ENCODE data around the gene C1QTNF6.
A peak's percentile ranks its signal among the peaks of the same experiment; 100 is the strongest.
"Not testable (repeated sequence)": the region's sequence is repeated elsewhere in the genome, so short reads cannot be mapped to it uniquely, and the experiment has no call there.

Gene C1QTNF6

DNA sequence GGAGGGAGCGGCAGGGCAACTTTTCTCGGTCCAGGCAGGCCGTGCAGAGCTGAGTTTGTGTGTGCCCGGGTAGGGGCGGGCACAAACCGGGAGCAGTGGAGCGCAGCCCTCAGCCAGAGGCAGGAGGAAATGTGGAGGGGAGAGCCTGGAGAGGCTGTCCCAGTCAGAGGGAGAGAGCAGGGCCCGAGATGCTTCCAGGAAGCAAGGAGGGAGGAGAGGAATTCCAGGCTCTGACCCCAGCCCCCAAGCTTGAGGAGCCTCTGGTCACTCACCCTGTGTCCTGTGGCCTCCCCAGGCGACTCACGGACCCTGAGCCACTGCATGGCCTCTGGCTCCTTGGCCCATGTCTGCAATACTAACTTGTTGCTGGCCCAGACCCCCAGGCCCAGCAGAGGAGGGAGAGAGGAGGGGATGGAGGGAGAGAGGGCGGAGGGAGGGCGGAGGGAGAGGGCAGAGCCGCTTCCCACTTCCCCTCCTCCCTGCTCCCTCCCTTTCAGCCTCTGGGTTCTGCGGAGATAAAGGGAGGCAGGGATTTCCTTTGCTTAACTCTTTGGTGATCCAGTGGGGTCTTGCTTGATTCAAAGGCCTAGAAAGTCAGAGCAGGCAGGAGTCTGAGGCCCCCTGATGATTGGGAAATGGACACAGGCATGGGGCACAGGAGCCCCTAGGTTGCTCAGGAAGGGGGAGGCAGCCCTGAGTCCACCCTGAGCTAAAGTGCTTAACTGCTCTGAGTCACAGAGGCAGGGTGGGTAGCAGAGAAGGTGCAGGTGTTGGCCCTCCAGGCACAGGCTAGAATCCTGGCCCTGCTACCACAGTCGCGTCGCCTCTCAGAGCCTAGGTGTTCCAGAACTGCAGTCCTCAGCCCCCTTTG is at the start of gene C1QTNF6:
Gene C1QTNF6, minus strand, starts transcription at position 357 of the 871 bp plus-strand sequence. Its CDS starts 34 bp downstream, at position 323.
- DNase-seq (ENCODE audit: low read depth): no peak
- TF ChIP-seq CTCF (conservative IDR thresholded peaks at IDR 0.05; ENCODE audit: low read depth, low read length): no peak
- peak within 1 kb of the TSS; percentile 49 for H3K4me3 ChIP-seq (ENCODE audit: low read depth, low read length)

DNA sequence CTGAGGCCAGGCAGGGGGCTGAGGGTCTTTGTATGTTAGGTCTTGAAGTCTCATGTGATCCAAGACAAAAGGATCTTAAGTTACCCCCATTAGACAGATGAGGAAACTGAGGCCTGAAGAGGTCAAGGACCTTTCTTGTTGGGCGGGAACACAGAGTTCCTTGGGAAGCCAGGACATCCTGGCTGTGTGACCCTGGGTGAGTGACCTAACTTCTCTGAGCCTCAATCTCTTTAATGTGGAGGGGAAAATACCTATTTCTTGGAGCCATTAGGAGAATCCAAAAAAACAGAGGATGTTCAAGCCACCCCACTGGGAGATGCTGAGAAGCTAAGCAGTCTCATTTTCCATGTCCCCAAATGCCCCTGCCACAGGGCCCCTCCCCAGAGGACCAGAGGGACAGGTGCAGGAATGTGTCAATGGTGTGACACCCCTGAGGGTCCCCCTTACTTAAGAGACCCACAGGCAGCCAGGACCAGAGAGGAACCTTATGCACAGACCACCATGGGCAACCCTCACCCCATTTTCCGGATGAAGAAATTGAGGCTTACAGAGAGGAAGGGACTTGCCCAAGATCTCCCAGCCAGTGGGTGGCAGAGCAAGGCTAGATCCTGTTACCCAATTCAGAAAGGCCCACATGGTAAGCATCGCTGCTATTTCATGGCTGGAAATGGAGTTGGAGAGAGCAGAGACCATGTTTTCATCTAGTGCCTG is 48.0 kb upstream of the C1QTNF6 start:
- H3K4me3 ChIP-seq (ENCODE audit: low read depth, low read length): no peak overlapping the region
- DNase-seq (ENCODE audit: low read depth): no peak
- no peak for TF ChIP-seq CTCF (conservative IDR thresholded peaks at IDR 0.05; ENCODE audit: low read depth, low read length)

DNA sequence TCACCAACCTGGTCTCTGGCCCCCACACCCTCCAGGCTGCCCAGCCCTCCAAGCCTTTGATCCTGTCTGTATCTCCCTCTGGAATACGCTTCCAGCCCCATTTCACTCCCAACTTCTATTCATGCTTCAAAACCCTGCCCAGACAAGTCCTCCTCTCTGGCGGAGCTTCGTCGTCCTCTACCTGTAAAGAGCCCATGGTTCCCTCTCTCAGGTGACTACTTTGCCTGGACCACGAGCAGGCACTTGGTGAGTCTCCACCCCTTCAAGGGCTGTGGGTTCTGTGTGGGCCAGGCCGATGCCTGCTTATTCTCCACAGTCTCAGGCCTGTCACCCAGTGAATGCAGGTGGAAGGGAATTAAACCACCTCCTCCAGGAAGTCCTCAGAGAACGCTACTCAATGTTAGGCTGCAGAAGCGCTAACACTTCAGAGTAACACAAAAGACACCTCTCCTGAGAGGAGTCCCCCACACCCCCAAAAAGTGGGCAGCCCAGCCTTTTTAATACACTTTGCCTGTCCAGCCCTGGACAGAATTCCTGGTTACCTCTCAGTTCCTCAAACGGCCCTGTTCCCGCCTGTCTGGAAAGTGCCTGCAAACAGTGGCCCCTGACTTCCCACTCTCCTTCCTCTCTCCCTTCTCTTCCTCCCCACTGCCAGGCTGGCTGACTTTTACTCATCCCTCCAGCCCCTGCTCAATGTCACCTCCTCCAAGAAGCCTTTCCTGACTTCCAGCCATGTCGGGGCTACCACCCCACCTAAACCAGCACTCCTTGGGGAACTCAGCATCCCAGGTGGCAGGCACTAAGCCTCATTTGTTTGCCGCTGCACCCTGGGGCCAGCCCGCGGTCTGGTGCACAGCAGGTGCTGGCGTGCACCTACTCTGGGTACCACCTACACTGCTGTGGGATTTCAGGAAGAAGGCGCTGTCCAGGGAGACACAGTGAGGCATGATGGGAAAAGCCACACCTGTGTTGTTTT is 47.0 kb upstream of the C1QTNF6 start:
- H3K4me3 ChIP-seq (ENCODE audit: low read depth, low read length): no peak overlapping the region
- no peak for DNase-seq (ENCODE audit: low read depth)
- no peak for TF ChIP-seq CTCF (conservative IDR thresholded peaks at IDR 0.05; ENCODE audit: low read depth, low read length)

- DNase-seq (ENCODE audit: low read depth): no peak
- no peak for TF ChIP-seq CTCF (conservative IDR thresholded peaks at IDR 0.05; ENCODE audit: low read depth, low read length)
- H3K4me3 ChIP-seq (ENCODE audit: low read depth, low read length): no peak overlapping the region
Observed at GRCh38 chr22:37233751-37234631, 45.9 kb upstream of the C1QTNF6 start.

DNA sequence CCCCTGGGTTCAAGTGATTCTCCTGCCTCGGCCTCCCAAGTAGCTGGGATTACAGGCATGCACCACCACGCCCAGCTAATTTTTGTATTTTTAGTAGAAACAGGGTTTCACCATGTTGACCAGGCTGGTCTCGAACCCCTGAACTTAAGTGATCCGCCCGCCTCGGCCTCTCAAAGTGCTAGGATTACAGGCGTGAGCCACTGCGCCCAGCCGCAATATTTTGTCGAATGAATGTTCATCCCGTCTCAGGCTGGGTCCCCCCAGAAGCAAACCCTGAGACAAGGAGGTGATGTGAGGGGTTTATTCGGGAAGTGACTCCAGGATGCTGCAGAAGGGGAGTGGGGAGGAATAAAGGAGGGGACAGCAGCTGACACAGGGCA is 45.3 kb upstream of the C1QTNF6 start:
- H3K4me3 ChIP-seq (ENCODE audit: low read depth, low read length); DNase-seq (ENCODE audit: low read depth): not testable (repeated sequence)

DNA sequence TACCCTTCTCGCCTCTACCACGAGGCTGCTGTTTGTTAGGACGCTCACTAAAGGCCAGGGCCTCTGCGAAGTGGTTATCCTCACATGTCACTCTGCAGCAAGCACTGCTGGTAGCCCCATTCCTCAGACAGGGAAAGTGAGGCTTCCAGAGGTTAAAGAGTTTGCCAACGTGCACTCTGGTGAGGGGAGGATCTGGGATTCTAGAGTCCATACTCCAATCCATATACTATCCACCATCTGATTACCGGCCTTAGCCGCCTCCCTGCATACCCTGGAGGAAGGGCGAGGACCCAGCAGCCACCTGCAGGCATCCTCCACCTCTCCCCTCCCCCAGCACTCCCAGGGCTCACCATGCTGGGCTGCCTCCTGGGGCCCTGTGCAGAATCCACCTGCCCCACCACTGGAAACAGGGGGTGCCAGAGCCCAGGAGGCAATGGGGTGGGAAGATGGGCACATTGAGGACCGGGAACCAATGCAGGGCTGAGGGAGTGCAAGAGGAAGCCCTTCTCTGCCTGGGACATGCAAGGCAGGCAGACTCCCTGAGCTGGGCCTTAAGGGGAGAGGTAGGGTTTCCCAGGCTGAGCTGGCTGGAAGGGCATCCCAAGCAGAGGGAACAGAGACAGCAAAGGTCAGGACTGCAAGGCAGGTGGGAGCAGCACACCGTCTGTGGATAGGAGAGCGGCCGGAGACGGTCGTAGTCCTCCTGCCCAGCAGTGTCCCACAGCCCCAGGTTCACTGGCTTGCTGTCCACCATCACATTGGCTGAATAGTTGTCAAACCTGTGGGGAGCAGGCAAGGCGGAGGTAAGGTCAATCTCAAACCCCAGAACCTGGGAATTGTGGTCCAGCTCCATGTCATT is 44.3 kb upstream of the C1QTNF6 start:
- TF ChIP-seq CTCF (conservative IDR thresholded peaks at IDR 0.05; ENCODE audit: low read depth, low read length): no peak

More for the DNA sequence above, 44.3 kb upstream of the C1QTNF6 start:
- DNase-seq (ENCODE audit: low read depth): no peak
- H3K4me3 ChIP-seq (ENCODE audit: low read depth, low read length): no peak overlapping the region

Data from choroid plexus epithelial cell (primary cell).